HG03469 (cell line): ENCODE measurements around the gene GABRG2.

Source experiments
- ATAC-seq: cut with Tn5 transposase; IDR thresholded peaks from one replicate; pipeline ENCODE4 v1.9.1; 2021; ENCODE audit warnings: mild to moderate bottlenecking, moderate library complexity, moderate number of reproducible peaks; ENCODE audit not compliant: unreplicated experiment

Gene GABRG2

GRCh38 chr5:162189719-162190118 lies 122.1 kb downstream of the GABRG2 start:
- no peak for ATAC-seq

- ATAC-seq: no peak
Observed at GRCh38 chr5:162193012-162193411, 125.4 kb downstream of the GABRG2 start.

GRCh38 chr5:162196351-162196750 lies 128.8 kb downstream of the GABRG2 start:
- ATAC-seq: no peak

GRCh38 chr5:162202285-162202880 lies 134.8 kb downstream of the GABRG2 start:
- ATAC-seq: no peak
